Muscle layer of duodenum (tissue), 2 donors: ENCODE data around the gene C13orf46.
"Not testable (repeated sequence)": the region's sequence is repeated elsewhere in the genome, so short reads cannot be mapped to it uniquely, and the experiment has no call there.

Source experiments
- H3K27ac ChIP-seq: one replicate; pipeline ENCODE4 v1.7.0; 2013; ENCODE audit warnings: mild to moderate bottlenecking, low read length
- H3K27me3 ChIP-seq: one replicate; pipeline ENCODE4 v1.7.0; 2013; ENCODE audit warnings: low read depth, mild to moderate bottlenecking, control low read depth, low read length
- H3K36me3 ChIP-seq, 2 donors: one replicate each; pipeline ENCODE4 v1.7.0; 2013; ENCODE audit warnings: low read length in 2 of 2, control low read depth in 1 of 2, mild to moderate bottlenecking in 1 of 2; ENCODE audit not compliant: insufficient read depth in 2 of 2, control insufficient read depth in 1 of 2
- H3K4me1 ChIP-seq, 2 donors: one replicate each; pipeline ENCODE4 v1.7.0; 2013; ENCODE audit warnings: low read length in 2 of 2, mild to moderate bottlenecking in 2 of 2, control low read depth in 1 of 2, moderate library complexity in 1 of 2; ENCODE audit not compliant: insufficient read depth in 2 of 2, control insufficient read depth in 1 of 2
- H3K4me3 ChIP-seq, 2 donors: one replicate each; pipeline ENCODE4 v1.7.0; 2013; ENCODE audit warnings: low read length in 2 of 2, low read depth in 1 of 2, mild to moderate bottlenecking in 1 of 2
- H3K9me3 ChIP-seq, 2 donors: one replicate each; pipeline ENCODE4 v1.7.0; 2013; ENCODE audit warnings: low read length in 2 of 2, control low read depth in 1 of 2, mild to moderate bottlenecking in 1 of 2; ENCODE audit not compliant: control insufficient read depth in 1 of 2
- donor health status: healthy.

C13orf46 gene

GRCh38 chr13:113913408-113913807, 60.5 kb downstream of the C13orf46 start:
- not testable (repeated sequence) for H3K4me1 ChIP-seq, H3K4me3 ChIP-seq, H3K9me3 ChIP-seq, H3K27me3 ChIP-seq, H3K27ac ChIP-seq, H3K36me3 ChIP-seq

GRCh38 chr13:113912596-113912995, 61.3 kb downstream of the C13orf46 start:
- Histone ChIP-seq H3K4me3 (no peak overlapping the region), H3K27ac (no peak overlapping the region), H3K4me1 (peaks cover 0 to 7% of the 10 kb centered on the region in 2 donors), H3K36me3 (no peaks in the 10 kb centered on the region), H3K9me3 (peaks cover 0 to 5% of the 10 kb centered on the region in 2 donors), H3K27me3 (peaks cover 9% of the 10 kb centered on the region)

GRCh38 chr13:113907635-113908617, 66.0 kb downstream of the C13orf46 start:
- Histone ChIP-seq H3K4me3 (no peak overlapping the region), H3K27ac (no peak overlapping the region), H3K9me3 (peaks cover 0 to 5% of the 10 kb centered on the region in 2 donors), H3K4me1 (peaks cover 0 to 7% of the 10 kb centered on the region in 2 donors), H3K27me3 (no peaks in the 10 kb centered on the region), H3K36me3 (no peaks in the 10 kb centered on the region)

- H3K27ac ChIP-seq: no peak overlapping the region
- no peaks in the 10 kb centered on the region for H3K27me3 ChIP-seq
- H3K36me3 ChIP-seq: no peaks in the 10 kb centered on the region
- no peaks in the 10 kb centered on the region for H3K9me3 ChIP-seq
- H3K4me3 ChIP-seq: no peak overlapping the region
- peaks cover 0 to 7% of the 10 kb centered on the region in 2 donors for H3K4me1 ChIP-seq
Observed at GRCh38 chr13:113906571-113906970, 67.3 kb downstream of the C13orf46 start.

GRCh38 chr13:113905942-113906341, 67.9 kb downstream of the C13orf46 start:
- no peak overlapping the region for H3K4me3 ChIP-seq
- peaks cover 0 to 7% of the 10 kb centered on the region in 2 donors for H3K4me1 ChIP-seq
- no peaks in the 10 kb centered on the region for H3K27me3 ChIP-seq
- H3K9me3 ChIP-seq: no peaks in the 10 kb centered on the region
- no peak overlapping the region for H3K27ac ChIP-seq
- H3K36me3 ChIP-seq: no peaks in the 10 kb centered on the region

- no peak overlapping the region for H3K4me3 ChIP-seq
- no peak overlapping the region for H3K27ac ChIP-seq
- no peaks in the 10 kb centered on the region for H3K36me3 ChIP-seq
- no peaks in the 10 kb centered on the region for H3K27me3 ChIP-seq
- no peaks in the 10 kb centered on the region for H3K9me3 ChIP-seq
- peaks cover 0 to 7% of the 10 kb centered on the region in 2 donors for H3K4me1 ChIP-seq
Observed at GRCh38 chr13:113905018-113905417, 68.9 kb downstream of the C13orf46 start.

GRCh38 chr13:113904411-113904810, 69.5 kb downstream of the C13orf46 start:
- no peak overlapping the region for H3K4me3 ChIP-seq
- H3K4me1 ChIP-seq: peaks cover 0 to 7% of the 10 kb centered on the region in 2 donors
- no peaks in the 10 kb centered on the region for H3K27me3 ChIP-seq
- H3K36me3 ChIP-seq: no peaks in the 10 kb centered on the region
- no peak overlapping the region for H3K27ac ChIP-seq
- H3K9me3 ChIP-seq: no peaks in the 10 kb centered on the region

GRCh38 chr13:113903912-113904311, 70.0 kb downstream of the C13orf46 start:
- Histone ChIP-seq H3K4me3 (no peak overlapping the region), H3K4me1 (peaks cover 0 to 7% of the 10 kb centered on the region in 2 donors), H3K9me3 (no peaks in the 10 kb centered on the region), H3K27me3 (no peaks in the 10 kb centered on the region), H3K27ac (no peak overlapping the region), H3K36me3 (no peaks in the 10 kb centered on the region)
